Measurements from ENCODE around the gene UBIAD1. TPM values are rescaled to one million over a fixed set of nuclear protein-coding genes. Genes with fewer than 3 reads are reported as not detected.
"Not testable (repeated sequence)": the region's sequence is repeated elsewhere in the genome, so short reads cannot be mapped to it uniquely, and the experiment has no call there.

UBIAD1 gene
- total RNA-seq, 2 donors from 2014 or later: 23.7 to 24.7 TPM

GRCh38 chr1:11267350-11268337 lies 5.4 kb upstream of the UBIAD1 start:
- H3K36me3 Mint-ChIP-seq; DNase-seq (ENCODE audit: low spot score in 2 of 2); ATAC-seq: not testable (repeated sequence)

GRCh38 chr1:11272544-11272831 lies 510 bp upstream of the UBIAD1 start:
- no peaks in the 10 kb centered on the region for H3K9me3 Mint-ChIP-seq
- H3K36me3 Mint-ChIP-seq: peaks cover 15 to 23% of the 10 kb centered on the region in 2 donors
- H3K27ac Mint-ChIP-seq: no peak overlapping the region
- ATAC-seq (peak in 1 of 2 donors; percentile 9), DNase-seq (ENCODE audit: low spot score in 2 of 2) (no peak)

More at GRCh38 chr1:11267350-11268337, 5.4 kb upstream of the UBIAD1 start:
- H3K27ac Mint-ChIP-seq, H3K9me3 Mint-ChIP-seq: not testable (repeated sequence)

GRCh38 chr1:11273595-11274234 lies 717 bp downstream of the UBIAD1 start:
- peak; percentile 52 to 62 for ATAC-seq

GRCh38 chr1:11279152-11279551 lies 6.2 kb downstream of the UBIAD1 start:
- peak overlapping the region; percentile 78 to 82 for H3K27ac Mint-ChIP-seq
- no peak for ATAC-seq

More at GRCh38 chr1:11273595-11274234, 717 bp downstream of the UBIAD1 start:
- Mint-ChIP-seq H3K27ac (peak overlapping the region; percentile 95 to 98), H3K9me3 (no peaks in the 10 kb centered on the region), H3K36me3 (peaks cover 23 to 27% of the 10 kb centered on the region in 2 donors)
- DNase-seq (ENCODE audit: low spot score in 2 of 2): no peak

GRCh38 chr1:11279630-11280029 lies 6.6 kb downstream of the UBIAD1 start:
- ATAC-seq (peak in 1 of 2 donors; percentile 56), DNase-seq (ENCODE audit: low spot score in 2 of 2) (no peak)
- Mint-ChIP-seq H3K36me3 (peaks cover 27 to 57% of the 10 kb centered on the region in 2 donors), H3K9me3 (no peaks in the 10 kb centered on the region), H3K27ac (peak overlapping the region; percentile 78 to 82)

More at GRCh38 chr1:11279152-11279551, 6.2 kb downstream of the UBIAD1 start:
- Mint-ChIP-seq H3K9me3 (no peaks in the 10 kb centered on the region), H3K36me3 (peaks cover 27 to 58% of the 10 kb centered on the region in 2 donors)
- no peak for DNase-seq (ENCODE audit: low spot score in 2 of 2)

- ATAC-seq: peak; percentile 34 to 66
- no peak for DNase-seq (ENCODE audit: low spot score in 2 of 2)
- peak overlapping the region; percentile 78 to 82 for H3K27ac Mint-ChIP-seq
- H3K9me3 Mint-ChIP-seq: no peaks in the 10 kb centered on the region
- H3K36me3 Mint-ChIP-seq: peaks cover 17 to 56% of the 10 kb centered on the region in 2 donors
Measured at GRCh38 chr1:11280719-11281376, 7.8 kb downstream of the UBIAD1 start.

GRCh38 chr1:11281518-11282331 lies 8.7 kb downstream of the UBIAD1 start:
- Mint-ChIP-seq H3K27ac (peak overlapping the region; percentile 78 to 82), H3K36me3 (peaks cover 18 to 62% of the 10 kb centered on the region in 2 donors), H3K9me3 (no peaks in the 10 kb centered on the region)
- DNase-seq (ENCODE audit: low spot score in 2 of 2): no peak
- no peak for ATAC-seq

GRCh38 chr1:11283151-11283550 lies 10.2 kb downstream of the UBIAD1 start:
- peak overlapping the region; percentile 61 to 81 for H3K27ac Mint-ChIP-seq
- H3K36me3 Mint-ChIP-seq: peaks cover 18 to 53% of the 10 kb centered on the region in 2 donors
- ATAC-seq (no peak), DNase-seq (ENCODE audit: low spot score in 2 of 2) (no peak)
- H3K9me3 Mint-ChIP-seq: no peaks in the 10 kb centered on the region

GRCh38 chr1:11284784-11285183 lies 11.8 kb downstream of the UBIAD1 start:
- peak; percentile 51 to 83 for ATAC-seq
- Mint-ChIP-seq H3K36me3 (peaks cover 23 to 36% of the 10 kb centered on the region in 2 donors), H3K9me3 (no peaks in the 10 kb centered on the region), H3K27ac (peak overlapping the region; percentile 81 to 92)
- DNase-seq (ENCODE audit: low spot score in 2 of 2): no peak

GRCh38 chr1:11285883-11286734 lies 13.1 kb downstream of the UBIAD1 start:
- ATAC-seq (no peak), DNase-seq (ENCODE audit: low spot score in 2 of 2) (no peak)
- no peaks in the 10 kb centered on the region for H3K9me3 Mint-ChIP-seq
- H3K36me3 Mint-ChIP-seq: peaks cover 23 to 44% of the 10 kb centered on the region in 2 donors
- peak overlapping the region; percentile 17 to 62 for H3K27ac Mint-ChIP-seq

GRCh38 chr1:11286735-11287410 lies 13.9 kb downstream of the UBIAD1 start:
- peak overlapping the region; percentile 17 to 62 for H3K27ac Mint-ChIP-seq
- no peak for ATAC-seq
- H3K9me3 Mint-ChIP-seq: no peaks in the 10 kb centered on the region
- peaks cover 20 to 48% of the 10 kb centered on the region in 2 donors for H3K36me3 Mint-ChIP-seq
- no peak for DNase-seq (ENCODE audit: low spot score in 2 of 2)

- H3K9me3 Mint-ChIP-seq: no peaks in the 10 kb centered on the region
- DNase-seq (ENCODE audit: low spot score in 2 of 2) (no peak), ATAC-seq (no peak)
- H3K36me3 Mint-ChIP-seq: peaks cover 11 to 35% of the 10 kb centered on the region in 2 donors
- H3K27ac Mint-ChIP-seq: peak overlapping the region in 1 of 2 donors; percentile 61
Measured at GRCh38 chr1:11289064-11289463, 16.1 kb downstream of the UBIAD1 start.

- peaks cover 18 to 39% of the 10 kb centered on the region in 2 donors for H3K36me3 Mint-ChIP-seq
- DNase-seq (ENCODE audit: low spot score in 2 of 2) (no peak), ATAC-seq (no peak)
- H3K9me3 Mint-ChIP-seq: no peaks in the 10 kb centered on the region
- peak overlapping the region; percentile 57 to 73 for H3K27ac Mint-ChIP-seq
Measured at GRCh38 chr1:11291049-11291448, 18.1 kb downstream of the UBIAD1 start.

- Mint-ChIP-seq H3K9me3 (no peaks in the 10 kb centered on the region), H3K36me3 (peaks cover 11 to 47% of the 10 kb centered on the region in 2 donors), H3K27ac (no peak overlapping the region)
- ATAC-seq (no peak), DNase-seq (ENCODE audit: low spot score in 2 of 2) (no peak)
Measured at GRCh38 chr1:11293856-11294255, 20.9 kb downstream of the UBIAD1 start.

- H3K36me3 Mint-ChIP-seq: peaks cover 7 to 47% of the 10 kb centered on the region in 2 donors
Measured at GRCh38 chr1:11294951-11295350, 22.0 kb downstream of the UBIAD1 start.

More at GRCh38 chr1:11294951-11295350, 22.0 kb downstream of the UBIAD1 start:
- ATAC-seq: no peak
- no peaks in the 10 kb centered on the region for H3K9me3 Mint-ChIP-seq
- no peak for DNase-seq (ENCODE audit: low spot score in 2 of 2)
- peak overlapping the region; percentile 64 to 91 for H3K27ac Mint-ChIP-seq

All from activated naive CD4-positive, alpha-beta T cell treated with anti-CD3 and anti-CD28 coated beads, Interleukin-2, amount 50 U/mL, for 72 hours (primary cell).